Measurements from ENCODE around the gene TBRG4.

Gene TBRG4

DNA sequence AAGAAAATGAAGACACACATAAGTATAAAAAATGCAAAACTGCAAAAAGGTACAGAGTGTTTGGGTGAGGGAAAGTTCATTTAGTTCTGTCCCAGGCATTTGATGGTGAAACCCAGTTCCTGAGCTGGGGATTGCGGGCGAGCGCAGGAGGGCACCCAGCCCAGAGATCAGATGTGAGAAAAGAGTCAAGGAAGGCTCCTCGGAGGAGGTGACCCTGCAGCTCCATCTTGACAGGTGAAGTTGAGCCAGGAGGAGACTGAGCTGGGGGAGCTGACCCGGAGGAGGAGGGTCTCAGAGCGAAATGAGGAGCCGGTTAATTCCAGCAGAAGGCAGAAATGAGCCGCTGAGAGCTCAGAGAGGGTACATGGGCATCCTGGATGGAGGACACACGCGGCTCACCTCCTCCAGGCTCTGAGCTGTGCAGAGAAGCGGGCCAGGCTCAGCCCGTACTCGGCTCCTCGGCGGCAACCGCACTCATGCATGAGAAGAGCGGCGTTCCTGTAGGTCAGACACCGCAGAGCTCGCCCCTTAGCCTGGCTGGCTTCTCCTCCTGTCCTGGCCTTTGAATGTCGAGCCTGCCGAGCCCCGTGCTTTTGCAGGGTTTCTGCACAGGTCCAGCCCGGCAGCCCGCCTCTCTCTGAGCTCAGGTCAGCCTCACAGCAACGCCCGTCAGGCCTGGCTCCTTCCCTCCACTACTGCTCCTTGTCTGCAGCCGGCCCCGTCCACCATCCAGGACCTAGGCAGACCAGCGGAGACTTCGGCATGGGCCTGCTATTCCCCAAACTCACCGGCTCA is 36.6 kb upstream of the TBRG4 start:
- Histone ChIP-seq H3K4me1 (ENCODE audit: control insufficient read depth in 1 of 2, insufficient read depth in 1 of 2, low read depth in 1 of 2, low read length in 1 of 2) (no peaks in the 10 kb centered on the region), H3K9me3 (no peaks in the 10 kb centered on the region), H3K36me3 (no peaks in the 10 kb centered on the region), H3K4me3 (ENCODE audit: low read depth in 1 of 2, low read length in 1 of 2) (no peak overlapping the region), H3K27me3 (no peaks in the 10 kb centered on the region), H3K27ac (no peak overlapping the region)
- no peak for TF ChIP-seq CTCF (IDR thresholded peaks at IDR 0.05)

DNA sequence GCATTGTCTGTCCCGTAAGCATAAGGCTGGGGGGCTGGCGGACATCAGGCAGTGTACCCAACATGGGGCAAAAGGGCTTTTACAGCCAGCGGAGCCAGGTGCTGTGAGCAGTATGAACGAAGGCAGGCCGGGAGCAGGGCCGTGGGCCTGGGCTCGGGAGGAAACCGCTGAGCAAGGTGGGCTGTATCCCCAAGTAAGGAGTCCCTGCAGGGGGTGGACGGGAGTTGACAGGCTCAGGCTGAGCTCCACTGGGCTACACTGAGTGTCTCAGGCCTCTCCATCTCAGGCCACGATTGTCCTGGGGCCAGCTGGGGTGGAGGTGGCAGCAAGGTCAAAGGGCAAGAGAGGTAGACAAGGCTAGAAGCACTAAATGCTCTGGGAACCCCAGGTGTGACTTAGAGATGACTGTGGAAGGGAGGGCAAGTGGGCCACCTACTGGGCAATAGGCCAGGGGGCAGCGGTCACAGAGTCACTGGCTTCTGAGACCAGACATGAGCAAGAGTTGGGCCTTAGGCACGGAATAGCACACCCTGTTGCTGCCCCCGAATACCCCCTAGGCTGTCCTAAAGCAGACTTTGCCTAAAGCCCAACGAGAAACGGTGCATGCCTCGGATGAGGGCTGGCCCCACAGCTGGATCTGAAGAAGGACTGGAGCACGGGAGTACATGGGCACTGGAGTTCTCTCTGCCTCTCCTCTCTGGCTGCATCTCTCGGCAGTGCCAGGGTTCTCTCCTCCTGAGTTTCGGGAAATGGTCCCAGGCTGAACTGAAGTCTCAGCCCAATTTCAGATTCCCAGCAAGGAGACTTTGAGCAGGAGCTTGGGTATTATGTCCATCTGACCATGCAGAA is 35.3 kb upstream of the TBRG4 start:
- Histone ChIP-seq H3K9me3 (no peaks in the 10 kb centered on the region), H3K4me3 (ENCODE audit: low read depth in 1 of 2, low read length in 1 of 2) (no peak overlapping the region), H3K36me3 (no peaks in the 10 kb centered on the region), H3K4me1 (ENCODE audit: control insufficient read depth in 1 of 2, insufficient read depth in 1 of 2, low read depth in 1 of 2, low read length in 1 of 2) (no peaks in the 10 kb centered on the region), H3K27ac (no peak overlapping the region), H3K27me3 (no peaks in the 10 kb centered on the region)
- no peak for TF ChIP-seq CTCF (IDR thresholded peaks at IDR 0.05)

GRCh38 chr7:45145881-45146280 is 34.4 kb upstream of the TBRG4 start:
- TF ChIP-seq CTCF (IDR thresholded peaks at IDR 0.05), result no peak
- no peaks in the 10 kb centered on the region for H3K4me1 ChIP-seq (ENCODE audit: control insufficient read depth in 1 of 2, insufficient read depth in 1 of 2, low read depth in 1 of 2, low read length in 1 of 2)
- H3K27me3 ChIP-seq, result no peaks in the 10 kb centered on the region
- no peak overlapping the region for H3K4me3 ChIP-seq (ENCODE audit: low read depth in 1 of 2, low read length in 1 of 2)
- no peak overlapping the region for H3K27ac ChIP-seq
- no peaks in the 10 kb centered on the region for H3K36me3 ChIP-seq
- H3K9me3 ChIP-seq, result no peaks in the 10 kb centered on the region

DNA sequence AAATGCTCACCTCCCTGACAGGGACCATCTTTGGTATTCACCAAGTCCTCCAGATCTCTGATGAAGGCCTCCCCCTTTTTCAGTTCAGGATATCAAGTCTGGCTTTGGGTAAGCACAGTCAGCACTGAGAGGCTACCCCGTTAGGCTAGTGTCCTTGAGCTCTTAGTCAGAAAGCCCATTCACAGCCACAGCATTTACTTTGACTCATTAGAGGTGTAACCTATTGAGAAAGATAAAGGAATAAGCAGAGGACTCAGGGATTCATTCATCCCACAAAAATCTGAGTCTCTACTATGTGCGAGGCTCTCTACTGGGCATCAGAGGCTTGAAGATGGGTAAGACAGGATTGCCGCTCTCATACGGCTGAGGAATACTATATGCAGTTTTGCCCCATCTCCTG is 32.1 kb upstream of the TBRG4 start:
- Histone ChIP-seq H3K4me3 (ENCODE audit: low read depth in 1 of 2, low read length in 1 of 2) (no peak overlapping the region), H3K4me1 (ENCODE audit: control insufficient read depth in 1 of 2, insufficient read depth in 1 of 2, low read depth in 1 of 2, low read length in 1 of 2) (no peaks in the 10 kb centered on the region), H3K36me3 (no peaks in the 10 kb centered on the region), H3K9me3 (no peaks in the 10 kb centered on the region), H3K27me3 (no peaks in the 10 kb centered on the region), H3K27ac (no peak overlapping the region)
- no peak for TF ChIP-seq CTCF (IDR thresholded peaks at IDR 0.05)

- H3K36me3 ChIP-seq, result no peaks in the 10 kb centered on the region
- H3K4me3 ChIP-seq (ENCODE audit: low read depth in 1 of 2, low read length in 1 of 2), result no peak overlapping the region
- TF ChIP-seq CTCF (IDR thresholded peaks at IDR 0.05), result no peak
- no peaks in the 10 kb centered on the region for H3K9me3 ChIP-seq
- no peaks in the 10 kb centered on the region for H3K4me1 ChIP-seq (ENCODE audit: control insufficient read depth in 1 of 2, insufficient read depth in 1 of 2, low read depth in 1 of 2, low read length in 1 of 2)
- H3K27me3 ChIP-seq, result no peaks in the 10 kb centered on the region
- H3K27ac ChIP-seq, result no peak overlapping the region
These were observed 29.3 kb upstream of the TBRG4 start for GRCh38 chr7:45140827-45141226.

Measured in neutrophil (primary cell).